T-cell (primary cell): ENCODE results near the gene DNAAF2. TPM values are rescaled to one million over a fixed set of nuclear protein-coding genes. Genes with fewer than 3 reads are reported as not detected.

ENCODE experiments used
- ATAC-seq, 4 experiments: fragments of 200-7000 bp in 3 of 4; fragments of 150-1000 bp in 1 of 4; cut with Tn5 transposase; replicated peaks in 1 of 4; 1 replicate in 3 of 4; 2 replicates in 1 of 4; pipeline ENCODE4 v1.10.0; 2021; ENCODE audit warnings: moderate library complexity in 3 of 4, mild to moderate bottlenecking in 2 of 4, moderate number of reproducible peaks in 1 of 4
- CTCF ChIA-PET, 2 donors: fragments of 300-600 bp; sonication (Branson Sonifier 250); formaldehyde crosslinking; loops; one replicate each; lab custom pipeline; 2022; ENCODE audit warnings: antibody characterized with exemption in 2 of 2; lab: Charles Lee
- POLR2A ChIA-PET, 2 donors: fragments of 300-600 bp; sonication (Branson Sonifier 250); formaldehyde crosslinking; loops; one replicate each; lab custom pipeline; 2022; ENCODE audit warnings: antibody characterized with exemption in 2 of 2; lab: Charles Lee
- DNase-seq, 35 experiments: peaks; one replicate each; pipeline versions ENCODE4 v3.0.0 to v3.0.0-alpha.2; 2013 to 2023
- H3K27ac ChIP-seq: one replicate; pipeline ENCODE4 v1.5.1; 2013; ENCODE audit warnings: low read length
- H3K27me3 ChIP-seq, 2 experiments: replicated peaks in 1 of 2; 1 replicate in 1 of 2; 2 replicates in 1 of 2; pipeline versions ENCODE4 v1.6.1 to v1.7.0; 2013; ENCODE audit warnings: low read length in 1 of 2, mixed read lengths in 1 of 2; ENCODE audit not compliant: control insufficient read depth in 2 of 2, insufficient read depth in 2 of 2; ENCODE audit errors: extremely low read depth in 1 of 2
- H3K36me3 ChIP-seq, 2 donors: 1 replicate in 1 of 2; 2 replicates in 1 of 2; pipeline versions ENCODE4 v1.6.1 to v1.7.0; 2013; ENCODE audit warnings: low read length in 1 of 2; ENCODE audit not compliant: control insufficient read depth in 2 of 2, insufficient read depth in 1 of 2; ENCODE audit errors: extremely low read depth in 1 of 2
- H3K4me1 ChIP-seq, 2 experiments: 1 replicate in 1 of 2; 2 replicates in 1 of 2; pipeline versions ENCODE4 v1.6.1 to v1.7.0; 2013; ENCODE audit warnings: low read length in 2 of 2, mixed read lengths in 1 of 2; ENCODE audit not compliant: insufficient read depth in 2 of 2, control insufficient read depth in 1 of 2; ENCODE audit errors: extremely low read depth in 1 of 2
- H3K4me3 ChIP-seq, 2 donors: 1 replicate in 1 of 2; 2 replicates in 1 of 2; pipeline versions ENCODE4 v1.5.1 to v1.7.0; 2013; ENCODE audit warnings: mild to moderate bottlenecking in 2 of 2, low read length in 1 of 2, moderate library complexity in 1 of 2; ENCODE audit not compliant: control insufficient read depth in 1 of 2; ENCODE audit errors: extremely low read depth in 1 of 2
- H3K9me3 ChIP-seq: 2 replicates; pipeline ENCODE4 v1.7.0; 2013
- H3K27ac Mint-ChIP-seq, 2 donors: one replicate each; pipeline ENCODE4 v1.8.0; 2020 to 2021; ENCODE audit warnings: mild to moderate bottlenecking in 2 of 2, mixed read lengths in 2 of 2
- H3K27me3 Mint-ChIP-seq, 2 donors: one replicate each; pipeline ENCODE4 v1.8.0; 2021 to 2022; ENCODE audit warnings: mixed read lengths in 2 of 2
- H3K36me3 Mint-ChIP-seq: one replicate; pipeline ENCODE4 v1.8.0; 2021; ENCODE audit warnings: mixed read lengths
- H3K4me1 Mint-ChIP-seq, 3 donors: one replicate each; pipeline ENCODE4 v1.8.0; 2020 to 2022; ENCODE audit warnings: mixed read lengths in 3 of 3, mild to moderate bottlenecking in 1 of 3
- H3K4me3 Mint-ChIP-seq, 3 donors: one replicate each; pipeline ENCODE4 v1.8.0; 2020 to 2022; ENCODE audit warnings: mild to moderate bottlenecking in 3 of 3, mixed read lengths in 3 of 3, moderate library complexity in 3 of 3
- H3K9me3 Mint-ChIP-seq, 3 donors: one replicate each; pipeline ENCODE4 v1.8.0; 2020 to 2022; ENCODE audit warnings: mixed read lengths in 3 of 3
- WGBS: methylation state at CpG from one replicate; pipeline ENCODE4 v1.1.5; 2013; ENCODE audit warnings: missing lambda C conversion rate; ENCODE audit not compliant: insufficient coverage; 5-methylcytosine and 5-hydroxymethylcytosine counted together
- total RNA-seq, 35 experiments: library from RNA in 6 of 35; stranded (reverse) in 6 of 35; fragments of 120-200 nt in 1 of 35; gene quantifications; one replicate each; pipeline versions ENCODE4 v1.2.1 to v1.2.4 and lab custom pipeline; 2013 to 2026

Gene DNAAF2, protein sequence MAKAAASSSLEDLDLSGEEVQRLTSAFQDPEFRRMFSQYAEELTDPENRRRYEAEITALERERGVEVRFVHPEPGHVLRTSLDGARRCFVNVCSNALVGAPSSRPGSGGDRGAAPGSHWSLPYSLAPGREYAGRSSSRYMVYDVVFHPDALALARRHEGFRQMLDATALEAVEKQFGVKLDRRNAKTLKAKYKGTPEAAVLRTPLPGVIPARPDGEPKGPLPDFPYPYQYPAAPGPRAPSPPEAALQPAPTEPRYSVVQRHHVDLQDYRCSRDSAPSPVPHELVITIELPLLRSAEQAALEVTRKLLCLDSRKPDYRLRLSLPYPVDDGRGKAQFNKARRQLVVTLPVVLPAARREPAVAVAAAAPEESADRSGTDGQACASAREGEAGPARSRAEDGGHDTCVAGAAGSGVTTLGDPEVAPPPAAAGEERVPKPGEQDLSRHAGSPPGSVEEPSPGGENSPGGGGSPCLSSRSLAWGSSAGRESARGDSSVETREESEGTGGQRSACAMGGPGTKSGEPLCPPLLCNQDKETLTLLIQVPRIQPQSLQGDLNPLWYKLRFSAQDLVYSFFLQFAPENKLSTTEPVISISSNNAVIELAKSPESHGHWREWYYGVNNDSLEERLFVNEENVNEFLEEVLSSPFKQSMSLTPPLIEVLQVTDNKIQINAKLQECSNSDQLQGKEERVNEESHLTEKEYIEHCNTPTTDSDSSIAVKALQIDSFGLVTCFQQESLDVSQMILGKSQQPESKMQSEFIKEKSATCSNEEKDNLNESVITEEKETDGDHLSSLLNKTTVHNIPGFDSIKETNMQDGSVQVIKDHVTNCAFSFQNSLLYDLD
- total RNA-seq (10 to 100 TPM in 3 of 5 donors, 1 to 10 TPM in 2; 8.2 to 26.7 (median 10.0) TPM), total RNA-seq (lab: John Stamatoyannopoulos, UW) (16.6 to 133 (median 26.9) reads per million in 29 experiments)
- 9.4 TPM for total RNA-seq (2013)

DNA sequence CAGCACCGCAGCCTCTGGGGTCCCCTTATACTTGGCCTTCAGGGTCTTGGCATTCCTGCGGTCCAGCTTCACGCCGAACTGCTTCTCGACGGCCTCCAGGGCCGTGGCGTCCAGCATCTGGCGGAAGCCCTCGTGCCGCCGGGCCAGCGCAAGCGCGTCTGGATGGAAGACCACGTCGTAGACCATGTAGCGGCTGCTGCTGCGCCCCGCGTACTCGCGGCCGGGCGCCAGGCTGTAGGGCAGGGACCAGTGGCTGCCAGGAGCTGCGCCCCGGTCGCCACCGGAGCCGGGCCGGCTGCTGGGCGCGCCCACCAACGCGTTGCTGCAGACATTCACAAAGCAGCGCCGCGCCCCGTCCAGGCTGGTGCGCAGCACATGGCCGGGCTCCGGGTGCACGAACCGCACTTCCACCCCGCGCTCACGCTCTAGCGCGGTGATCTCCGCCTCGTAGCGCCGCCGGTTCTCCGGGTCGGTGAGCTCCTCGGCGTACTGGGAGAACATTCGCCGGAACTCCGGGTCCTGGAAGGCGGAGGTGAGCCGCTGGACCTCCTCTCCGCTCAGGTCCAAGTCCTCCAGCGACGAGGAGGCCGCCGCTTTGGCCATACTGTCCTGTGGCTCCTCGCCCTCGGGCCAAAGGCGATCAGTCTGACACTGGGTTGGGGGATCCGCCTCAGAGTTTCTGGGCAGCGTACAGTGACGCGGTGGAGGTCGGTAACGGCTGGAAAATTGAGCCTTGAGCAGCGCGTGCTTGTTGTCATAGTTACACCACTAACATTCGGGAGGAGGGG, at the start of gene DNAAF2:
TSS of gene DNAAF2 (minus strand) at position 698 of the 788 bp plus-strand sequence. CDS start at position 603, 95 bp downstream.
- peaks cover 52 to 72% (median 66%) of the 10 kb centered on the region in 3 donors for H3K4me1 Mint-ChIP-seq
- H3K36me3 Mint-ChIP-seq = peaks cover 18% of the 10 kb centered on the region
- peak within 1 kb of the TSS; percentile 96 to 99 for H3K27ac Mint-ChIP-seq
- DNase-seq (peak in 34 of 35 experiments; percentile 40 to 84 (median 56)), ATAC-seq (peak; percentile 42 to 55 (median 54))
- Histone ChIP-seq H3K4me1 (peaks cover 4 to 40% of the 10 kb centered on the region in 2 experiments), H3K36me3 (peaks cover 0 to 5% of the 10 kb centered on the region in 2 donors), H3K9me3 (no peaks in the 10 kb centered on the region), H3K4me3 (peak within 1 kb of the TSS; percentile 92 to 96), H3K27me3 (no peaks in the 10 kb centered on the region), H3K27ac (peak within 1 kb of the TSS; percentile 98)
- H3K9me3 Mint-ChIP-seq = no peaks in the 10 kb centered on the region
- WGBS = under 1% methylated on average over 79 of the region's 80 CpGs
- CTCF ChIA-PET = interaction anchor here (0.6 to 4.5 kb wide), 24 partner anchors 11 to 612 kb away, joined by 3 to 77 read pairs (median 5); partner anchors contain the start of genes MGAT2 (in 2 of the 2), RPL36AL (in 2 of the 2), KLHDC2 (in 1 of the 2) and LRR1 (in 1 of the 2)
- H3K27me3 Mint-ChIP-seq = no peaks in the 10 kb centered on the region
- POLR2A ChIA-PET = interaction anchor here (0.6 to 2.7 kb wide), 10 partner anchors 11 to 427 kb away, joined by 3 to 59 read pairs (median 4); partner anchors contain the start of genes NEMF (in 2 of the 2), RPL36AL (in 2 of the 2), KLHDC2 (in 1 of the 2) and MGAT2 (in 1 of the 2)
- peak within 1 kb of the TSS; percentile 95 to 99 (median 97) for H3K4me3 Mint-ChIP-seq

DNA sequence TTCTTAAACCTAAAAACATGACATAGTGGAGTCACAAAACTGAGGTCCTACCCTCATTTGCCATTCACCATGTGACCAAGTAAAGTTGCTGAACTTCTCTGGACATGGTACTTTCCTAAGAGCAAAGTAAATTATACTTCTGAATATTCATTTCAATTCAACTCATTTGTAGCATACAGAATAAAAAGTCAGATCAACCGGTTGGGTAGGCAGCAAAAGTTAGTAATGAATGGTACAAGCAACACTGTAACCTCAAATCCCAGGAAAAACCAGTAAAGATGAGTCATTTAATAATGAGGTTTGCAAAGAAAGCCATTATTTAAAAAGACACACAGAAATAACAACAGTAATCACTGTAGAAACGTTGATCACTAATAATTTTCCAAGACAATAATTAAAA, 44.2 kb upstream of the DNAAF2 start:
- Mint-ChIP-seq H3K4me1 (no peaks in the 10 kb centered on the region), H3K27me3 (no peaks in the 10 kb centered on the region), H3K36me3 (peaks cover 4% of the 10 kb centered on the region), H3K27ac (no peak overlapping the region), H3K9me3 (peaks cover 0 to under 1% (median 0%) of the 10 kb centered on the region in 3 donors), H3K4me3 (no peak overlapping the region)
- Histone ChIP-seq H3K27ac (no peak overlapping the region), H3K4me3 (no peak overlapping the region), H3K36me3 (no peaks in the 10 kb centered on the region), H3K9me3 (no peaks in the 10 kb centered on the region), H3K4me1 (no peaks in the 10 kb centered on the region), H3K27me3 (no peaks in the 10 kb centered on the region)
- no CpG with 5 or more reads among the region's 2 CpGs for WGBS
- POLR2A ChIA-PET = no interaction called here
- ATAC-seq (no peak), DNase-seq (no peak)
- CTCF ChIA-PET = no interaction called here

GRCh38 chr14:49677643-49678042, 42.6 kb upstream of the DNAAF2 start:
- H3K27me3 Mint-ChIP-seq = no peaks in the 10 kb centered on the region
- H3K27me3 ChIP-seq = no peaks in the 10 kb centered on the region
- H3K27ac Mint-ChIP-seq = no peak overlapping the region
- peaks cover 0 to 3% (median 2%) of the 10 kb centered on the region in 3 donors for H3K9me3 Mint-ChIP-seq
- no peaks in the 10 kb centered on the region for H3K9me3 ChIP-seq
- H3K4me1 Mint-ChIP-seq = no peaks in the 10 kb centered on the region
- H3K36me3 Mint-ChIP-seq = peaks cover 4% of the 10 kb centered on the region
- no peaks in the 10 kb centered on the region for H3K36me3 ChIP-seq
- DNase-seq (no peak), ATAC-seq (no peak)
- ChIA-PET CTCF (interaction anchor here in 1 of 2 donors (0.6 kb wide), 1 partner anchor 41 kb away, joined by 3 read pairs; no protein-coding TSS in a partner anchor), POLR2A (no interaction called here)
- no peaks in the 10 kb centered on the region for H3K4me1 ChIP-seq
- H3K4me3 ChIP-seq = no peak overlapping the region
- no peak overlapping the region for H3K4me3 Mint-ChIP-seq
- no peak overlapping the region for H3K27ac ChIP-seq
- 100% methylated on average over 3 of the region's 4 CpGs for WGBS

DNA sequence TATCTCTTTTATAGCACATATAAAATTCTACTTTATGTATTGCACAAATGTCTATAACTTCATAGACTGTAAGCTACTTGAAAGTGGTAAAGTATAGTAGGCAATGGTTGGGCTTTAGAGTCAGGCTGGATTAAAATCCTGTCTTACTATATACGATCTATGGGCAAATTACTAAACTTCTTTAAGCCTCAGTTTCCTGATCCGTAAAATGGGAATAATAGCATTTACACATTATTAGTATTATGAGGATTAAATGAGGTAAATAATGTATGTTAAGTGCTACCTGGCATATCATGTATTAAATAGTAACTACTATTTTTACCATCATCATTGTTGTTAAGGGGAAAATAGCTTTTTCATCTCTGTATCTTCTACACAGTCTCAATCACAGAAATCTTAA, 38.5 kb upstream of the DNAAF2 start:
- H3K27me3 Mint-ChIP-seq = no peaks in the 10 kb centered on the region

GRCh38 chr14:49670475-49670874, 35.4 kb upstream of the DNAAF2 start:
- ATAC-seq (no peak), DNase-seq (no peak)
- Histone ChIP-seq H3K27me3 (no peaks in the 10 kb centered on the region), H3K4me1 (no peaks in the 10 kb centered on the region), H3K4me3 (no peak overlapping the region), H3K9me3 (no peaks in the 10 kb centered on the region), H3K36me3 (no peaks in the 10 kb centered on the region), H3K27ac (no peak overlapping the region)
- no peaks in the 10 kb centered on the region for H3K4me1 Mint-ChIP-seq
- H3K27ac Mint-ChIP-seq = no peak overlapping the region
- ChIA-PET CTCF (interaction anchor here in 1 of 2 donors (0.5 kb wide), 1 partner anchor 12 kb away, joined by 8 read pairs; no protein-coding TSS in a partner anchor), POLR2A (no interaction called here)
- H3K9me3 Mint-ChIP-seq = peaks cover 0 to 4% (median 2%) of the 10 kb centered on the region in 3 donors
- H3K36me3 Mint-ChIP-seq = no peaks in the 10 kb centered on the region
- H3K27me3 Mint-ChIP-seq = no peaks in the 10 kb centered on the region
- H3K4me3 Mint-ChIP-seq = no peak overlapping the region

More for the DNA sequence above, 38.5 kb upstream of the DNAAF2 start:
- Histone ChIP-seq H3K4me3 (no peak overlapping the region), H3K36me3 (no peaks in the 10 kb centered on the region), H3K4me1 (no peaks in the 10 kb centered on the region), H3K27ac (no peak overlapping the region), H3K27me3 (no peaks in the 10 kb centered on the region), H3K9me3 (no peaks in the 10 kb centered on the region)
- H3K27ac Mint-ChIP-seq = no peak overlapping the region
- ATAC-seq (no peak), DNase-seq (no peak)
- H3K9me3 Mint-ChIP-seq = peaks cover 0 to 4% (median 2%) of the 10 kb centered on the region in 3 donors
- no peaks in the 10 kb centered on the region for H3K36me3 Mint-ChIP-seq
- POLR2A ChIA-PET = no interaction called here
- no peaks in the 10 kb centered on the region for H3K4me1 Mint-ChIP-seq
- CTCF ChIA-PET = no interaction called here
- H3K4me3 Mint-ChIP-seq = no peak overlapping the region
- no CpG with 5 or more reads among the region's 2 CpGs for WGBS
